Loucy (cell line): ENCODE measurements around the gene HS1BP3.

Experiments
- H2AFZ ChIP-seq: fragments of 200-600 bp; sonication (generic); 2 replicates; pipeline ENCODE4 v1.6.0; 2016; ENCODE audit warnings: antibody characterized with exemption, mild to moderate bottlenecking, low read length, moderate library complexity
- H3F3A ChIP-seq: fragments of 200-600 bp; 2 replicates; pipeline ENCODE4 v1.6.0; 2016; ENCODE audit warnings: antibody characterized with exemption, low read depth, mild to moderate bottlenecking
- H3K27me3 ChIP-seq: fragments of 200-600 bp; sonication (generic); 2 replicates; pipeline ENCODE4 v1.6.1; 2014; ENCODE audit warnings: low read length, mild to moderate bottlenecking; ENCODE audit not compliant: insufficient read depth, poor library complexity, severe bottlenecking
- H3K36me3 ChIP-seq: fragments of 200-600 bp; sonication (generic); 2 replicates; pipeline ENCODE4 v1.6.1; 2016; ENCODE audit warnings: low read length; ENCODE audit not compliant: insufficient read depth
- H3K4me1 ChIP-seq: fragments of 200-600 bp; sonication (generic); 2 replicates; pipeline ENCODE4 v1.5.1; 2014; ENCODE audit warnings: low read length, mild to moderate bottlenecking; ENCODE audit not compliant: insufficient read depth, poor library complexity, severe bottlenecking
- H3K4me2 ChIP-seq: fragments of 200-600 bp; sonication (generic); 2 replicates; pipeline ENCODE4 v1.6.0; 2014; ENCODE audit warnings: antibody characterized with exemption, low read length, low read depth, mild to moderate bottlenecking; ENCODE audit not compliant: poor library complexity, severe bottlenecking
- H3K4me3 ChIP-seq: fragments of 200-600 bp; sonication (generic); 2 replicates; pipeline ENCODE4 v1.5.1; 2014; ENCODE audit warnings: low read length, mild to moderate bottlenecking, mixed read lengths; ENCODE audit not compliant: poor library complexity, severe bottlenecking
- H3K79me2 ChIP-seq: fragments of 200-600 bp; sonication (generic); 2 replicates; pipeline ENCODE4 v1.6.1; 2014; ENCODE audit warnings: low read length; ENCODE audit not compliant: insufficient read depth
- H3K9ac ChIP-seq: fragments of 200-600 bp; sonication (generic); 2 replicates; pipeline ENCODE4 v1.6.0; 2014; ENCODE audit warnings: mild to moderate bottlenecking, low read depth, low read length, moderate library complexity; ENCODE audit not compliant: poor library complexity, severe bottlenecking
- H3K9me2 ChIP-seq: fragments of 200-600 bp; sonication (generic); replicated peaks from 2 replicates; pipeline ENCODE4 v1.6.1; 2016; ENCODE audit warnings: low read depth, low read length, mixed read lengths
- H3K9me3 ChIP-seq: fragments of 200-600 bp; sonication (generic); 2 replicates; pipeline ENCODE4 v1.6.1; 2014; ENCODE audit warnings: mild to moderate bottlenecking, antibody characterized with exemption, low read length, low read depth; ENCODE audit not compliant: insufficient read depth
- H4K20me1 ChIP-seq: fragments of 200-600 bp; sonication (generic); 2 replicates; pipeline ENCODE4 v1.6.0; 2014; ENCODE audit warnings: antibody characterized with exemption, low read length, mild to moderate bottlenecking; ENCODE audit not compliant: insufficient read depth, poor library complexity, severe bottlenecking
- CTCF ChIP-seq: fragments of 200-600 bp; sonication (generic); conservative IDR thresholded peaks from 2 replicates; pipeline ENCODE4 v1.5.1; 2014; ENCODE audit warnings: mild to moderate bottlenecking, antibody characterized with exemption, low read length
- EZH2phosphoT487 ChIP-seq: fragments of 200-600 bp; IDR thresholded peaks from 2 replicates; pipeline ENCODE4 v1.6.1; 2018; ENCODE audit warnings: antibody characterized with exemption, mild to moderate bottlenecking, moderate library complexity, borderline replicate concordance

The HS1BP3 gene

GRCh38 chr2:20641123-20641985, 9.5 kb downstream of the HS1BP3 start:
- Histone ChIP-seq H3K36me3 (no peaks in the 10 kb centered on the region), H3K9ac (no peak overlapping the region), H3K4me3 (no peak overlapping the region), H3K79me2 (no peaks in the 10 kb centered on the region), H3K27me3 (no peaks in the 10 kb centered on the region), H3K9me3 (no peaks in the 10 kb centered on the region), H3F3A (no peaks in the 10 kb centered on the region), H3K9me2 (no peaks in the 10 kb centered on the region), H4K20me1 (no peaks in the 10 kb centered on the region), H3K4me2 (peak overlapping the region; percentile 23), H2AFZ (no peak overlapping the region), H3K4me1 (no peaks in the 10 kb centered on the region)
- TF ChIP-seq EZH2phosphoT487 (no peak), CTCF (no peak)

- H3K27me3 ChIP-seq: no peaks in the 10 kb centered on the region
- no peaks in the 10 kb centered on the region for H4K20me1 ChIP-seq
- no peaks in the 10 kb centered on the region for H3K36me3 ChIP-seq
- H3K4me1 ChIP-seq: no peaks in the 10 kb centered on the region
- no peaks in the 10 kb centered on the region for H3K9me2 ChIP-seq
- no peaks in the 10 kb centered on the region for H3K9me3 ChIP-seq
- H3K4me3 ChIP-seq: no peak overlapping the region
- no peak overlapping the region for H2AFZ ChIP-seq
- no peak overlapping the region for H3K9ac ChIP-seq
- no peaks in the 10 kb centered on the region for H3F3A ChIP-seq
- TF ChIP-seq EZH2phosphoT487 (no peak), CTCF (no peak)
- H3K79me2 ChIP-seq: no peaks in the 10 kb centered on the region
- H3K4me2 ChIP-seq: no peak overlapping the region
Measured at GRCh38 chr2:20640411-20641122, 10.3 kb downstream of the HS1BP3 start.

GRCh38 chr2:20638646-20639430, 12.1 kb downstream of the HS1BP3 start:
- H3K27me3 ChIP-seq: no peaks in the 10 kb centered on the region
- no peaks in the 10 kb centered on the region for H4K20me1 ChIP-seq
- H3K36me3 ChIP-seq: no peaks in the 10 kb centered on the region
- H3K9me3 ChIP-seq: no peaks in the 10 kb centered on the region
- H3K4me3 ChIP-seq: no peak overlapping the region
- H2AFZ ChIP-seq: no peak overlapping the region
- TF ChIP-seq CTCF: no peak
- TF ChIP-seq EZH2phosphoT487: no peak
- H3K79me2 ChIP-seq: no peaks in the 10 kb centered on the region
- no peak overlapping the region for H3K9ac ChIP-seq
- no peaks in the 10 kb centered on the region for H3F3A ChIP-seq
- no peaks in the 10 kb centered on the region for H3K4me1 ChIP-seq
- H3K9me2 ChIP-seq: no peaks in the 10 kb centered on the region
- H3K4me2 ChIP-seq: no peak overlapping the region
